Skin of body (tissue), 2 donors: ENCODE data around the gene ATP6V1E1. TPM values are rescaled to one million over a fixed set of nuclear protein-coding genes. Genes with fewer than 3 reads are reported as not detected.
A peak's percentile ranks its signal among the peaks of the same experiment; 100 is the strongest.
"Not testable (repeated sequence)": the region's sequence is repeated elsewhere in the genome, so short reads cannot be mapped to it uniquely, and the experiment has no call there.

ENCODE experiments used
- DNase-seq: peaks from one replicate; lab custom pipeline; 2025; lab: John Stamatoyannopoulos, UW
- total RNA-seq: library from RNA; depleted of rRNA; stranded (reverse); fragments of >200 nt; gene quantifications from one replicate; pipeline ENCODE4 v1.2.3, GENCODE V29; 2014

Gene ATP6V1E1
- total RNA-seq, result 70.4 TPM

DNA sequence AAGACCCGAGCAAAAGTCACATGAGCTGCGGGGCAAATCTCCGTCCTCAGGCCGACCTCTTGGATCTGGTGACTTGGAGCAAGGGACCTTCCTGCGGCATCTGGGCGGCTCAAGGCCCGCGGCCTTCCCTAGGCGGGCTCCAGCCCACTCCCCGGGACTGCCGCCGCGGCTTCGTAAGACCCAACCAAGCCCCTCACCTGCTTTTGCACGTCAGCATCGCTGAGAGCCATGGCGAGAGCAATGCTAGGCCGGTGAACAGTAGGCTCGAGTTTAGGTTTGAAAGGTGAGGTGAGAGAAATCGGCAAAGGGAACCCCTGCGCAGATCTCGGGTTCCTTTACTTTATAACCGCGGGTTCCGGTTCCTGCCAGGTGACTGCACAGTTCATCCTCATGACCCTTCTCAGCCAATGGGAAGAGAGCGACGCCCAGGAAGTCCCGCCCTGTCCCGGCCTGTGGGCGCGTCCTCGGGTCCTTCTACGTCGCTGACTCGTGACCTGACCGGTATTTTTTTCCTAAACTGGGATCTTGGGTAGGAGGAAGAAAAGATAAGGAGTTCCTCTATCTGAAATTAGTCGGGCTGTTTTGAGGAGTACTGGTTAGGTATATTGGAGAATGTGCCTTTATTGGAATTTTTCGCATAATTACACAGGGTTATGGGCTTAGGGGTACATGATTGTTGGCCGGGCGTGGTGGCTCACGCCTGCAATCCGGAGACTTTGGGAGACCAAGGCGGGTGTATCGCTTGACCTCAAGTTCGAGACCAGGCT lies at the start of gene ATP6V1E1:
ATP6V1E1 (minus strand) TSS at position 344 of the 767 bp plus-strand sequence; CDS start at position 230, 114 bp downstream.
- DNase-seq, result peak; percentile 96

- no peak for DNase-seq
Observed at GRCh38 chr22:17675584-17675983, 47.0 kb upstream of the ATP6V1E1 start.

DNA sequence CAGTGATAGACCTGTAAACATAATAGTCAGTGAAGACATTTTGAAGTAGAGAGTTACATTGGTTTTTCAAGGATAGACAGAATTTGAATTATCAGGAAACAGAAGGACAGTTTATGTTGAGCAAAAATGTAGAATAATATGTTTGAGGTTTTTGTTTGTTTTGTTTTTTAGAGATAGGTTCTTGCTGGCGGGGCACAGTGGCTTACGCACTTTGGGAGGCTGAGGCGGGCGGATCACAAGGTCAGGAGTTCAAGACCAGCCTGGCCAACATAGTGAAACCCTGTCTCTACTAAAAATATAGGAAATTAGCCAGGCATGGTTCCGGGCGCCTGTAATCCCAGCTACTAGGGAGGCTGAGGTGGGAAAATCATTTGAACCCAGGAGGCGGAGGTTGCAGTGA lies 45.6 kb upstream of the ATP6V1E1 start:
- DNase-seq, result no peak

GRCh38 chr22:17672417-17672991 lies 44.0 kb upstream of the ATP6V1E1 start:
- DNase-seq, result no peak

DNA sequence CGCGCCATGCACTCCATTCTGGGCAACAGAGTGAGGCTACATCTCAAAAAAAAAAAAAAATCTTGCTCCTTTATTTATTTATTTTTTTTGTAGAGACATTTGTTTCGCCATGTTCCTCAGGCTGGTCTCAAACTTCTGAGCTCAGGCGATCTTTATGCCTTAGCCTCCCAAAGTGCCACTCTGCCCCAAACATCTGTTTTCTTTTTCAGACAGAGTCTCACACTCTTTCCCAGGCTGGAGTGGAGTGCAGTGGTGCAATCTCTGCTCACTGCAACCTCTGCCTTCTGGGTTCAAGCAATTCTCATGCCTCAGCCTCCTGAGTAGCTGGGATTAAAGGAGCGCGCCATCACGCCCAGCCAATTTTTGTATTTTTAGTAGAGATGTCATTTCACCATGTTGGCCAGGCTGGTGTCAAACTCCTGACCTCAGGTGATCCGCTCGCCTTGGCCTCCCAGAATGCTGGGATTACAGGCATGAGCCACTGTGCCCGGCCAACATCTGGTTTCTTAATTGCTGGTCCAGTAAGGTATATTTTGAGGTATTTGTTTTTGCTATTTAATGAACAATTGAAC lies 43.1 kb upstream of the ATP6V1E1 start:
- DNase-seq, result not testable (repeated sequence)

- peak; percentile 56 for DNase-seq
Observed at GRCh38 chr22:17665854-17666253, 37.3 kb upstream of the ATP6V1E1 start.

DNA sequence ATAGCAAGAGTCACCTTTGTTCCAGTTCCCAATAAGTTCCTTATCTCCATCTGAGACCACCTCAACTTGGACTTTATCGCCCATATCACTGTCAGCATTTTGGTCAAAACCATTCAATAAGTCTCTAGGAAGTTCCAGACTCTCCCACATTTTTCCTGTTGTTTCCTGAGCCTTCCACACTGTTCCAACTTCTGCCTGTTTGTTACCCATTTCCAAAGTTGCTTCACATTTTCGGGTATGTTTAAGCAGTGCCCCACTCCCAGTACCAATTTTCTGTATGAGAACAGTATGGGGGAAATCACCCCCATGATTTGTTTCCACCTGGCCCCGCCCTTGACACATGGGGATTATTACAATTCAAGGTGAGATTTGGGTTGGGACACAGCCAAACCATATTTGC lies 36.7 kb upstream of the ATP6V1E1 start:
- DNase-seq, result no peak

DNA sequence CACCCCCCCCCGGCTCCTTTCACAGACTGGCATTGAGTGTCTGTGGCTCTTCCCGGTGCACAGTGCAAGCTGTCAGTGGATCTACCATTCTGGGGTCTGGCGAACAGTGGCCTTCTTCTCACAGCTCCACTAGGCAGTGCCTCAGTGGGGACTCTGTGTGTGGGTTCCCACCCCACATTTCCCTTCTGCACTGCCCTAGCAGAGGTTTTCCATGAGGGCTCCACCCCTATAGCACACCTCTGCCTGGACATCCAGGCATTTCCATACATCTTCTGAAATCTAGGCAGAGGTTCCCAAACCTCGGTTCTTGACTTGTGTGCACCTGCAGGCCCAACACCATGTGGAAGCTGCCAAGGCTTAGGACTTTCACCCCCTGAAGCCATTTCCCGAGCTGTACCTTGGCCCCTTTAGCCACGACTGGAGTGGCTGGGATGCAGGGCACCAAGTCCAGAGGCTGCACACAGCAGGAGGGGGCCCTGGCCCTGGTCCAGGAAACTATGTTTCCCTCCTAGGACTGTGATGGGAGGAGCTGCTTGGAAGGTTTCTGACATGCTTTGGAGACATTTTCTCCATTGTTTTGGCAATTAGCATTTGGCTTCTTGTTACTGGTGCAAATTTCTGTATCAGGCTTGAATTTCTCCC lies 36.0 kb upstream of the ATP6V1E1 start:
- DNase-seq, result no peak

GRCh38 chr22:17656870-17657395 lies 28.4 kb upstream of the ATP6V1E1 start:
- DNase-seq, result no peak

DNA sequence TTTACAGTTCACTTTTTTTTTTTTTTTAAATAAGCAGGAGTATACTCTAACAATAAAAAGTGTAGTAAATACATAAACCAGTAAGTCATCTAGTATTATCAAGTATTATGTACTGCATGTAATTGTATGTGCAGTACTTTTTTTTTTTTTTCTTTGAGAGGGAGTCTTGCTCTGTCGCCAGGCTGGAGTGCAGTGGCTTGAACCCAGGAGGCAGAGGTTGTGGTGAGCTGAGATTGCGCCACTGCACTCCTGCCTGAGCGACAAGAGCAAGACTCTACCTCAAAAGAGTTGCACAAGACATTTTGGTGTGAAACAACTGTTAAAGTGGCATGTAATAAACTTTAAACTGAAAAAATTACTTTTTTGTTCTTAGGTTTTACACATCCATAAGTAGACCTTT lies 26.7 kb upstream of the ATP6V1E1 start:
- no peak for DNase-seq

GRCh38 chr22:17648569-17648968 lies 20.0 kb upstream of the ATP6V1E1 start:
- DNase-seq, result no peak

DNA sequence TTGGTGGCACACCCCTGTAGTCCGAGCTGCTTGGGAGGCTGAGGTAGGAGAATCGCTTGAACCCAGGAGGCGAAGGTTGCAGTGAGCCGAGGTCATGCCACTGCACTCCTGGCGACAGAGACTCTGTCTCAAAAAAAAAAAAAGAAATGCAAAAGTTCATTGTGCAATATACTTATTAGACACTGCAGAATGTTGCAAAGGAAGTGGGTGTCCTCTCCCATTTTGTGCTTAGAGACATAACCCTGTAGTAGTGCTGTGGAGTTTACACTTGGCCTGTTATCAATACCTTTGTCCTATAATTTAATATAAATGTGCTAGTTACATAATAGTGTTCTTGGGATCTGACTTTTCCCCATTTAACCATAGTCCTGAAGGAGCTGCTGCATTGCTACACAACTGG lies 19.4 kb upstream of the ATP6V1E1 start:
- no peak for DNase-seq

DNA sequence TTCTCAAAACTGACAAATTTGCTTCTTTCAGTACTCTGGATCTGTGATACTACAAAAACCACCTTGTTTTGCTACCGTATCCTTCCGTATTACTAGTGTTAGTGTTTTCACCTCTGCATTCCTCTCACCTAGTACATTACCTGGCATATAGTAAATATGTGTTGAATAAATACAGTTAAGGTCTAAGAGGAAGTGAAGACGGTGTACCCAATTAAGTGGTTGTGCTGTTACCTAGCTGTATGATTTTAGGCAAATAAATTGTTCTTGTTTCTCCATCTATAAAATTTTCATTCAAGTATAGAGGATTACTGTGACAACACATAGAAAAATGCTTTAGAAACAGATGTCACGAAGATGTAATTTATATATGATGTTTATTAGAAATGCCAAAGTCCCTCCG lies 18.9 kb upstream of the ATP6V1E1 start:
- DNase-seq, result no peak

DNA sequence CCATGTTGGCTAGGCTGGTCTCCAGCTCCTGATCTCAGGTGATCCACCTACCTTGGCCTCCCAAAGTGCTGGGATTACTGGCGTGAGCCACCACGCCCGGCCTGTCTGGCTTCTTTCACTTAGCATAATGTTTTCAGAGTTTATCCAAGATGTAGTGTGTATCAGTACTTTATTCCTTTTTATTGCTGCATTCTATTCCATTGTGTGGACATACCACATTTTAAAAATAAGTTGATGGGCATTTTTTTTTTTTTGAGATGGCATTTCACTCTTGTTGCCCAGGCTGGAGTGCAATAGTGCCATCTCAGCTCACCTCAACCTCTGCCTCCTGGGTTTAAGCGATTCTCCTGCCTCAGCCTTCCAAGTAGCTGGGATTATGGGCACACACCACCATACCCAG lies 13.8 kb upstream of the ATP6V1E1 start:
- DNase-seq, result not testable (repeated sequence)

DNA sequence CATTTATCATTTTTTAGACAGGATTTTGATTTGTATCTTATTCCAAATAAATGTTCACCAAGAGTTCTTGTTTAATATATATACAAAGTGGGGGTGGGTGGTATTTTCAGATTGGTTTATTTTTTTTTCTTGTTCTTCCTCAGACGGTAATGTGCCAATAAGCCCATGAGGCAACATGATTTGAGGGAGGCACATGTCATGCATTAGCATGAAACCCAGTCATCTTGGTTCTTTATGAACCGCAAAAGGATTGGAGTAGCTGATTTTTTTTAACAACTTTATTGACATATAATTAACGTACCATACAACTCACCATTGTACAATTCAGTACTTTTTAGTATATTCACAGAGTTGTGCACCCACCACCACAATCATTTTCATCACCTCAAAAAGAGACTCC lies 12.7 kb upstream of the ATP6V1E1 start:
- DNase-seq, result no peak

GRCh38 chr22:17639247-17639741 lies 10.7 kb upstream of the ATP6V1E1 start:
- peak; percentile 72 for DNase-seq

DNA sequence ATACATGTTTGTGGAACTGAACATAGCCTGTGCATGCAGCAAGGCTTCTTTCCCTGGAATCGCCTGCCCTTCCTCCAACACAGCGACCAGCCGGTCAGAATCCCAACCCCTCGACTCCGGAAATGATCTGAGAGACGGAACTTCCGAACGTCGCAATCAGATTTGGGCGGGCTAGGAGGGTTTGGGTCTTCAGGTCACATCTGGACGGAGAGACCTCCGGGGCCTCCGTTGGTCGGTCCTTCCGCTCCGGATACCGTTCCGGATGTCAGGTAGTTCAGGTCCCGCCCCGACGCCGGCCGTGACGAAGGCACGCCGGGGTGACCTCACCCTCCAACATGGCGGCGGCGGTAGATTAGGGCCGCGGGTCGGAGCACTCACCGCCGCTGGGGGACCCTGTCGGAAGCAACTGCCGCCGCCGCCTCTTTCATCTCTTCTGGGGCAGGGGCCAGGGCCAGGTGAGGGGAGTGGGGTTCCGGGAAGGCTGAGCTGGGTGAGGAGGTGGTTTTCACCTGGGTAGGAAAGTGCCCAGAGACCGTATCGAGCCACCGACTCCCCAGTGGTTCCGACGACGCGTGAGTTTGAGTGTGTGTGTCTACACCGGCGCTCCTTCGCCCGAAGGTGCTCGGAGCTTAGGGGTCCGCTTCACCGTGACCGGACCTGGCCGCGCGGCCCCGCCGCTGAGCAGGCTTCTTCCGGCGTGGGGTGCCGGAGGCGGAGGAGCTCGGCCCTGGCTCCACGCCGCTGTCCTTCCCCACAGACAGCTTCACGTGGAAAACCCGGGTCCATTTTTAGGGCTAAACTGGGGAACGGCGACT lies 10.1 kb upstream of the ATP6V1E1 start, which contains the start of gene BCL2L13:
BCL2L13 (plus strand) TSS at position 326 of the 815 bp plus-strand sequence. CDS start 16,955 bp downstream, outside the sequence.
- DNase-seq, result peak; percentile 91

- no peak for DNase-seq
Observed at GRCh38 chr22:17638182-17638431, 9.6 kb upstream of the ATP6V1E1 start.

DNA sequence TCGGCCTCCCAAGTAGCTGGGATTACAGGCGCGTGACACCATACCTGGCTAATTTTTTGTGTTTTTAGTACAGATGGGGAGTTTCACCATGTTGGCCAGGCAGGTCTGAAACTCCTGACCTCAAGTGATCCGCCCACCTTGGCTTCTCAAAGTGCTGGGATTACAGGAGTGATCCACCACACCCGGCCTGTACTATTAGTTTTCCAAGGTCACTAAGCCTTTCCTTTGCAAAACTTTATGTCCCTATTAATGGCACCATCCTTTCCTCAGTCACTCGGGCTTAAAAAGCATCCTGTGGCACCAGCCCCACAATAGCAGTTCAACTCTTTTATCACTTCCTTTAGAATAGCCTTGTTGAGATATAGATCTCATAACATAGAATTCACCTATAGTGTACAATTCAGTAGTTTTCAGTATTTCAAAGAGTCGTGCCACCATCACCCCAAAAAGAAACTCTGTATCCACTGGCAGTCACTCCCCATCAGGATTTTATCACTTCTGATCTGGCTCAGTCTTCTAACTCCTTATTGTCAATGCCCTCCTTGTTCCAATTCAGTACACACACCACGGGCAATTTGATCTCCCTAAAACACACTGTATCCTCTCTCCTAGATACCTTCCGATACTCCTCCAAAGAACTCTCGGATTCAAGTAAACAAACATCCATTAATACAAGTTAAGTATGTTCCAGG lies 9.1 kb upstream of the ATP6V1E1 start:
- no peak for DNase-seq

DNA sequence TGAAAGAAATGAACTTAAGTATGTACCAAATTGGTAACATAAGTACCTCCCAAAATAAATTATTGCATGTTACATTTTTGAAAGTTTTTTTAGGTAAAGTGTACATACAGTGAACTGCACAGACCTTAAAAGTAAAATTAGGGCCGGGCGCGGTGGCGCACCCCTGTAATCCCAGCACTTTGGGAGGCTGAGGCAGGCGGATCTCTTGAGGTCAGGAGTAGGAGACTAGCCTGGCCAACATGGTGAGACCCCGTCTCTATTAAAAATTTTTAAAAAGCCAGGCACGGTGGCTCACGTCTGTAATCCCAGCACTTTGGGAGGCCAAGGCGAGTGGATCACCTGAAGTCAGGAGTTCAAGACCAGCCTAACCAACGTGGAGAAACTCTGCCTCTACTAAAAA lies 8.3 kb upstream of the ATP6V1E1 start:
- DNase-seq, result not testable (repeated sequence)

DNA sequence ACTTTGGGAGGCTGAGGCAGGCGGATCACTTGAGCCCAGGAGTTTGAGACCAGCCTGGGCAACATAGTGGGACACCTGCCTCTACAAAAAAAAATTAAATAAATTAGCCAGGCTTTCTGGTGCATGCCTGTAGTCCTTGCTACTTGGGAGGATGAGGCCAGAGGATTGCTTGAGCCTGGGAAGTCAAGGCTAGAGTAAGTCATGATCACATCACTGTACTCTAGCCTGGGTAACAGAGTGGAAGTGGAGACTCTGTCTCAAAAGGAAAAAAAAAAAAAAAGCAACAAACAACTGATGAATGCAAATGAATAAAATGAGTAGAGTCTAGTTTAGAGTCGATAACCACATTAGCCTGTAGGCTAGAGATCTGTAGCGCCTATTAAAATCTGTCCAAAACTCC lies 6.1 kb upstream of the ATP6V1E1 start:
- DNase-seq, result no peak
